AML-193 (cell line): ENCODE results near the gene NLRP8.
"Not testable (repeated sequence)": the region's sequence is repeated elsewhere in the genome, so short reads cannot be mapped to it uniquely, and the experiment has no call there.

Experiments used
- DNase-seq, 2 experiments: peaks; one replicate each; lab custom pipeline; 2025; lab: John Stamatoyannopoulos, UW

Gene NLRP8

DNA sequence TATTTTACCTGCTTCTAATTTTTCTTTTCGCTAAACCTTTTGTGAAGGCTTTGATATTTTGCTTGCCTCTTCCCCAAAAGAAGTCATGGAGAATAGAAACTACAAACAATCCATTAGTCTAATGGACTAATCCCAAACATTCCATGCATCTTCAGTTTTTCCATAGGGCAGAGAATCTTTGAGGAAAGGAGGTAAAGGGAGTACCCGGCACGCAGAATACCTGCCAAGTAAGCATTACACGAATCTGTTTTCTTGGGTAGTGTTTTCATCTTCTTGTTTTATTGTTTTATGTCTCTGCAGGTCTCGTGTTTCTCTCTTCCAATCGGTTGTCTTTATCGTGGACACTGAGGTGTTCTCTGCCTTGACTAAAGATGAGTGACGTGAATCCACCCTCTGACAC is at the start of gene NLRP8:
Gene NLRP8 (plus strand): TSS at position 301 of the 400 bp plus-strand sequence.
- no peak for DNase-seq

DNA sequence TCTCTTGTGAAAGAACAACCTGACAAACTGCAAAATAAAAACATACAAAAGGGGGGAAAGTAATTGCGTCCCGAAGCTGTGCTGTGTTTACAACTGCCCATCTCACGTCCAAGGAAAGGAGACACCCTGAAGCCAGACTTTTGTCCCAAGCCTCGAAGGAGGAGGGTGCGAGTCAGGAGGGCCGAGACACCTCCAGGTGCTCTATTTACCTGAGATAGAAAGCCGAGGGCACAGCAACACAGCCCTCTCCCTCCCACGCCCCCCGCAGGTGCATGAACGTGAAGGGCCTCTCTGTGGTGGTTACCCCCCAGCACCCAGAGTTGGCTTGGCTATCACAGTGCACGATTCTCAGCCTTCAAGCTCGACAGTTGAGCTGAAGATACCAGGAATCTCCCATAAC is 48.7 kb upstream of the NLRP8 start:
- DNase-seq = no peak

- no peak for DNase-seq
These were observed 46.1 kb upstream of the NLRP8 start for GRCh38 chr19:55901369-55902079.

GRCh38 chr19:55902080-55902751 is 45.4 kb upstream of the NLRP8 start:
- DNase-seq = no peak

GRCh38 chr19:55907286-55907685 is 40.3 kb upstream of the NLRP8 start:
- DNase-seq = no peak

DNA sequence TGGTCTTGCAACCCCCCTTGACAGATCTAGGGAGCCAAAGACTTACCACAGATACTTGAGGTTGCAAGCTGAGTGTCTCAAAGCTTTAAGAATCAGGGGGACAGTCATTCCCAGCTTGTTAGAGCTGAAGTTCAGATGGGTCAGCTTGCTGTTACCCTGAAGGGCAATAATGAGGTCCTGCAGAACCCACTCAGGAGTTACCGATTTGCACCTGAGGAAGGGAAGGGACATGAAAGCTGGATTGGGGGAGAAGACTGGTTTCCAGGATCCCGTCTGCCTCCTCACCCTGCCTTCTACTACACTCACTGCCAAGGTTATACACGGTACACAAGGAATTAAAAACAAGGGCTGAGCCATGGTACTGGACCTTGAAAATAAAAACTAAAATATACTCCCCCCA is 39.9 kb upstream of the NLRP8 start:
- no peak for DNase-seq

GRCh38 chr19:55909801-55910200 is 37.8 kb upstream of the NLRP8 start:
- no peak for DNase-seq

DNA sequence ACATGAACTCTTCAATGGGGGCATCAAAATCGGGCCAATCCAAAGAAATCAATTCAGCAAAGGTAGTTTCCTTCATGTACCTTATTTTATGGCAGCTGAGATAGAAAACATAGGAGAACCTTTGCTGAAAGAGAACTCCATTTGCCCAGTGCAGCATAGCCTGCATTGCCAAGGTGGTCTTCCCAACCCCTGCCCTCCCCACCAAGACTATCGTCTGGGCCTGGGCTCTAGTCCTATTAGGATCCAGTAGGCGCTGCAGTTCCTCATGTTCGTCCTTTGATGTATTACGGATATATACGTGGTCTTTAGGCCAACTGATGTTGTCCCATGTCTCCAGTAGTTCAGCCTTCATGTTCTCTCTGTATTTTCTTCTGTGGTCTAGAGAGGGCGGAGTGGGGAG is 34.7 kb upstream of the NLRP8 start:
- no peak for DNase-seq

GRCh38 chr19:55913643-55914268 is 33.9 kb upstream of the NLRP8 start:
- no peak for DNase-seq

DNA sequence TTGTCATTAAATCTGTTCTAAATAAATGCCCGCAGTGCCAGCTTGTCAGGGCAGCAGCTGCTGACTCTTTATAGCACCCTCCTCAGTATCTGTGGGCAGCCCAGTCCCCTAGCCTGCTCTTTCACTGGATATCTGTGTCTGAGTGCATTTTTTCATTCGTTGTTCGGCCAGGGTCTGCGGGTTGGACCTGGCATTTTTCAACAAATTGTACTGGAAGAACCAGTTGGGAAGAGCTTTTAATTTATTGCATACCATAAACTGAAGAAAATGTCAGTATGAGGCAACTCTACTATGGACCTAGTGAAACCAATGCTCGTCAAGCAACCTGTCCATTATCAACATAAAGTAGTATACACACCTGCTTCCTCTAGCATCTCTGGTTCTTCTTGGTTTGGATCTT is 24.1 kb upstream of the NLRP8 start:
- DNase-seq = no peak

DNA sequence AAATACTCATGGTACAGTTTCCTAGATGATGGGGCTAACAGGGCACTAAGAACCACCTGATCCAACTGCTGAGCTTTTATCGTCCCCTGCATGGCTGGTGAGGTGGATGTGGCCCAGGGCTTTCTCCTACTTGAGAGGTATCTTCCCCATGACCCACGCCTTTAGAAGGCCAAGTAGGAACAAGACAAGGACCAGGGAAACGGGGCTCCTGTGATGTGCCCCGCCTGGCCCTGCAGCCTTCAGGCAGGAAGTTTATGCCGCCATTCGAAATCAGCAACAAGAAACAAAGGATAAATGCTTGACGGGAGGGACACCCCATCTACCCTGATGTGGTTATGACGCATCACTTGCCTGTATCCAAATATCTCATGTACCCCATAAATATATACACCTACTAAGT is 19.6 kb upstream of the NLRP8 start:
- DNase-seq = no peak

- DNase-seq = not testable (repeated sequence)
These were observed 18.4 kb upstream of the NLRP8 start for GRCh38 chr19:55929258-55929657.

DNA sequence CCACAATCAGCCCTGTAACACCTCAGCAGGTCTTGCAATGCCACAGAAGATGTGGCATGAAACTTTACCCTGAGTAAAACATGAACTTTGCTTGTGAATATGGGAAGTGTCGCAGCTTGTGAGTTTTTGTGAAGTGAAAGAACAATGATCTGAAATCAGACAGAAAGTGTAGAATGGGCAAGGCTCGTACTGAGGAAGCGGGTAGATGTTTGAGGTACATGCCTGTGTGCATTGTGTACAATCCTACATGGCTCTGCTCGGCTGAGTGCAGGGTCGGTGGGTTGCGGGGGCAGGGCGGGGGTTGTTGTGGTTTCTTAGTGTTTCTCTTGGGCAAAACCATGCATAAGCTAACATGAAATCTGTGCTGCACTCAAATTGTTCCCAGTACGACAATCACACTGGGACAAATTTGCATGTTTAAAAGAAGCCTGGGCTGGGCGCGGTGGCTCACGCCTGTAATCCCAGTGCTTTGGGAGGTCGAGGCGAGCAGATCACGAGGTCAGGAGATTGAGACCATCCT is 16.6 kb upstream of the NLRP8 start:
- no peak for DNase-seq

GRCh38 chr19:55931936-55932386 is 15.7 kb upstream of the NLRP8 start, which contains the start of gene NLRP13:
TSS of gene NLRP13 (minus strand) at chr19:55932336. CDS start at chr19:55932311, 25 bp downstream.
- no peak for DNase-seq

- DNase-seq = no peak
These were observed 12.4 kb upstream of the NLRP8 start for GRCh38 chr19:55935206-55935605.

DNA sequence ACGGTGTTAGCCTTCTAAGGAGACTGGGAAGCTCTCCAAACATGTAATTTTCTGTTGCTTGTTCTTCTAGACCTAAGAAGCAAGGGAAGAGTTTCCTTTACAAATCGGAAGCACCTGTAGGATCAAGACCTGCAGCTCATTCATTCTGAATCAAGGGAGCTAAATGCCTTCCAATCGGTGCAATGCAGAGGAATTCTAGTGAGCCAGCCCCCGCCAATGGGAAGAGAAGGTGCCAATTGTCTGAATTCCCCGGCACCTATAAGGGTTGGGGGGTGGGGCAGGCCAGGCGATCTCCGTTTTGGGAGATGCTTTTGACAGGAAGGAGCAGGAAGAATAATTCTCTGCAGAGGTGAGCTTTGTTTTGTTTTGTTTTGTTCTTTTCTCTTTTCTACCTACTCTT is 8.4 kb upstream of the NLRP8 start:
- no peak for DNase-seq

DNA sequence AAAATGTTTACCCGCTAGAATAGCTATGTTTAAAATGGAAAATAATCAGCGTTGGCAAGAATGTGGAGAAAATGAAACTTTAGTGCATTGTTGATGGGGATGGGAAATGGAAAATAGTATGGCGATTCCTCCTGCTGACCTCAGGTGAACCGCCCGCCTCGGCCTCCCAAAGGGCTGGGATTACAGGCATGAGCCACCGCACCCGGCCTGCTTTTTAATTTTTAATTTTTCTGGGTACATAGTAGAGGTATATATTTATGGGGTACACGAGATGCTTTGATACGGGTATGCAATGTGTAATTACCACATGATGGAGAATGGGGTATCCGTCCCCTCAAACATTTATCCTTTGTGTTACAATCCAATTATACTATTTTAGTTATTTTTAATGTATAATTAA is 7.3 kb upstream of the NLRP8 start:
- no peak for DNase-seq

GRCh38 chr19:55950566-55950965 is 2.9 kb downstream of the NLRP8 start:
- not testable (repeated sequence) for DNase-seq

DNA sequence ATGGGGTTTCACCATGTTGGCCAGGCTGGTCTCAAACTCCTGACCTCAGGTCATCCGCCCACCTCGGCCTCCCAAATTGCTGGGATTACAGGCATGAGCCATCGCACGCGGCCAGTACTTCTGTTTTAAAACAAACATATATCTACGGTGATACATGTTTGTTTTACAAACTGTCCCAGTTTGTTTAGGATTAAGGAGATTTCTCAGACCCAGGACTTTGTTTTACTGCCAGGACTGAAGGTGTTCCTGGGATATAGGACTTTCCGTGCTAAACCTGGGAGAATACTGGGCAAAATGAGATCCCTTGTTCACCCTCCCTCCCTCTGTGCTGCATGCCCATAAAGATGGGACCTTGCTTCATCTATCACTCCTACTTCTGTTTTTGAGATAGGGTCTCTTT is 8.8 kb downstream of the NLRP8 start:
- DNase-seq = no peak

DNA sequence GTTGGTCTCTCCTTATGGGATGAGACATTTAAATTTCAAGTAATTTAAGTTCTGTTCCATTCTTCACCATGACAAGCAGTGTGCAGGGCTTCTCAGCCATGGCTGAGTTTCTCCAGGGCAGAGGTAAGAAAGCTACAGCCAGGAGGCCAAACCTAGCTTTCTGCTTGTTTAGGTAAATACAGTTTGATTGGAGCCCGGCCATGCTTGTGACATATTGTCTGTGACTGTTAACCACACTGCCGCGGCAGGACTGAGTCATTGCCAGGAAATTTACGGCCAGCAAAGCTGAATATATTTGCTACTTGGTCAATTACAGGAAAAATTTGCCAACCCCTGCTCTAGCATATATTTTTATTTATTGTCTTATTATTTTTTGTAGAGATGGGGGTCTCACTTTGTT is 10.7 kb downstream of the NLRP8 start:
- no peak for DNase-seq

DNA sequence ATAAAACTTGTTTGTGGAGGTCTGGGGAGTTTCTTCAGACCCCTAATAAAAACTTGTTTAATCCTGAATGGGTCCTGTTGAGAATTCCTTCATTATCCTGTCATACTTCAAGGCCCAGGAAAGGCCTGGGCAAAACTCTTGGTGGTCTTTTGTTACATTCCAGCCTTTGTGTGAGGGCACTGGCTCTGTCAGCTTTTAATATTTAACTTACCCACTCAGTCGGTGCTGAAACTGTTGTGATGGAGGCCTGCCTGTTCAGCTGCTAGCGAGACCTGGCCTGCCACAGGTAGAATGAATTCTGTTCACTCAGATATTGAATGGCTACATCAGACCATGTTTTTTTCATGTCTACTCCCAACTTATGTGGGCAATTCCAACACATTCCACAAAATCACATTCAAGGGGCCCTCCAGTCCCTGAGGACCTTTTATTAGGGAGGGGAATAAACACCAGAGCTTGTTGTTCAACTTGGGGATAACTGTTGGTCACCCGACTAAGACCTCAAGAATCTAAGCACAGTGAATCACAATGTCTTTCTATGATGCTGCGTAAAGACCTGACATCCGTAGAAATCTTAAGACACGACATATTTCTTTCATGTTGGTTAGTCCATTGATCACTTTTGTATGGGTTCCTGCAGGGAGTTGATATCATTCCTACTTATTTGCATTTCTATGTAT is 12.5 kb downstream of the NLRP8 start:
- DNase-seq = no peak

DNA sequence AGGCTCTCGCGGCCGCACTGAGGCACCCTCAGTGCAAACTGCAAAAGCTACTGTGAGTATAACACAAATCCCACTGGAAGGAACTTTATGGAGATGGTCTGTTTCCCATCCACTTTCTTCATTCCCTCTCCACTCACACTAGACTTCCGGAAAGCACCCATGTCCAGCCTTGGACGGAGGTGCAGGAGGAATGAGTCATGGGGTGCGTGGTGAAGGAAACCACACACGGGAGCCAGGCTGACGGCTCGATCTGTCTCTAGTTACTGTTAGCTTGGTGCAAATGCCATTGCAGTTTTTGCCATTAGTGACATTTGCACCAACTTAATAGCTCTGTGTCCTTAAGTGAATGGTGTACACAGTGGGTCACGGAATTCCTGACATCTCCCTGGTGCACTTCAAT is 14.6 kb downstream of the NLRP8 start:
- no peak for DNase-seq
